ENCODE measurements around the gene CLIC6.

Gene CLIC6

DNA sequence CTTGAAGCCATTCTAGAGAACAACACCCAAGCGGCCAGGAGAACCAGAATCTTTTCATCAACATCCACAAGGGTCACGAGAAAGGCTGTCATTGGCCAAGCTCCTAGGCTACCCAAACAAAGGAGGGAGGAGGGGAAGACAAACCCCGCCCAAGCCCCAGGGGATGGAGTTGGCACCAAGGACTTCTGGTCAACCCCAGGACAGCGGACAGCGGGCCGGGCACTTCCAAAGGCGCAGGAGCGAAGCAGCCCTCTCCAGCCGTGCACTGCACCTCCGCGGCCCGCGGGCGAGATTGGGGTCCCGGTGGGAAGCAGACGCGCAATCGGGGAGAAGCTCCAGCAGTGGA lies at the start of gene CLIC6:
CLIC6 (plus strand) TSS at position 192 of the 346 bp plus-strand sequence. CDS start 395 bp downstream, outside the sequence.
- peaks cover 14% of the 10 kb centered on the region for H3K4me1 ChIP-seq (ENCODE audit: control insufficient read depth, insufficient read depth, low read length)
- H3K27me3 ChIP-seq (ENCODE audit: control insufficient read depth, insufficient read depth, low read length) = peaks cover 30% of the 10 kb centered on the region
- peak within 1 kb of the TSS; percentile 17 for H3K4me3 ChIP-seq (ENCODE audit: low read length)
- no peaks in the 10 kb centered on the region for H3K36me3 ChIP-seq (ENCODE audit: control insufficient read depth, insufficient read depth, low read length)
- no peaks in the 10 kb centered on the region for H3K9me3 ChIP-seq (ENCODE audit: control insufficient read depth, low read length)
- peak within 1 kb of the TSS; percentile 81 for H3K9ac ChIP-seq (ENCODE audit: low read length)

DNA sequence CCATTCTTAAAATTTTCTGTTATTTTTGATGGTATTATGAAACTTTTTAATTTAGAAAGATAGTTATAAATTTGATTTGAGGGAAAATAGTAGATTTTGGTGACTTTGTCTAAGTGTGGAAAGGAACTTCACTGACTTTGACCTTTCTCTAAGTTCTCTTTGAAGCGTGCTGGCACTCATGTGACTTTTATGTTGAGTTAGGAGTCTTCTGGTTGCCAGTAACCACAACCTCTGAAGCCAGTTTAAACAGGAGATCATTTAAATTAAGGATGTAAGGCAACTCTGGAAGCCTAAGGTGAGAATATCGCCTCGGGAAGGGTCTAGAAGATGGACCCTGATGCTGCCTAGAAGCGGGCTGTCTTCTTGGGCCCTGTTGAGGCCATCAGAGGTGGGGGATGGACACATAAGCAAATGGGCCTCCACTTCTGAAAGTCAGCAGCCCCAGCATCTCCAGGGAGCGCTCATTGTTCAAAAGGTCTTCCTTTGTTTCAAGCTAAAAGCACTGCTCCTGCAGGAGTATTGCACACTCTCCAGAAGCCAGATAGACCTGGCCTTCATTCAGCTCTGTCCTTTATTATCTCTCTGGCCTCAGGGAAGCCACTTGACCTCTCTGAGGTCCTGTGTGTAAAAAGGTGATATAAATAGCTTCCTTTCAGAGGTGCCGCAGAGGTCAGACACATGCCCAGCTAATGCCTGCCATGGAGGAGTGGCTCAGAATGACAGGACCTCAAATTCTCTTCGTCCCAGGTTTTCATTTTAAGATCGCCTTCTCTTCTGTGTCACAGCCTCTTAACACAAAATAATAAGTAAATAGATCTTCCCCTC lies 48.7 kb upstream of the CLIC6 start:
- Histone ChIP-seq H3K4me1 (ENCODE audit: control insufficient read depth, insufficient read depth, low read length) (no peaks in the 10 kb centered on the region), H3K27me3 (ENCODE audit: control insufficient read depth, insufficient read depth, low read length) (peaks cover 5% of the 10 kb centered on the region), H3K9ac (ENCODE audit: low read length) (no peak overlapping the region)

DNA sequence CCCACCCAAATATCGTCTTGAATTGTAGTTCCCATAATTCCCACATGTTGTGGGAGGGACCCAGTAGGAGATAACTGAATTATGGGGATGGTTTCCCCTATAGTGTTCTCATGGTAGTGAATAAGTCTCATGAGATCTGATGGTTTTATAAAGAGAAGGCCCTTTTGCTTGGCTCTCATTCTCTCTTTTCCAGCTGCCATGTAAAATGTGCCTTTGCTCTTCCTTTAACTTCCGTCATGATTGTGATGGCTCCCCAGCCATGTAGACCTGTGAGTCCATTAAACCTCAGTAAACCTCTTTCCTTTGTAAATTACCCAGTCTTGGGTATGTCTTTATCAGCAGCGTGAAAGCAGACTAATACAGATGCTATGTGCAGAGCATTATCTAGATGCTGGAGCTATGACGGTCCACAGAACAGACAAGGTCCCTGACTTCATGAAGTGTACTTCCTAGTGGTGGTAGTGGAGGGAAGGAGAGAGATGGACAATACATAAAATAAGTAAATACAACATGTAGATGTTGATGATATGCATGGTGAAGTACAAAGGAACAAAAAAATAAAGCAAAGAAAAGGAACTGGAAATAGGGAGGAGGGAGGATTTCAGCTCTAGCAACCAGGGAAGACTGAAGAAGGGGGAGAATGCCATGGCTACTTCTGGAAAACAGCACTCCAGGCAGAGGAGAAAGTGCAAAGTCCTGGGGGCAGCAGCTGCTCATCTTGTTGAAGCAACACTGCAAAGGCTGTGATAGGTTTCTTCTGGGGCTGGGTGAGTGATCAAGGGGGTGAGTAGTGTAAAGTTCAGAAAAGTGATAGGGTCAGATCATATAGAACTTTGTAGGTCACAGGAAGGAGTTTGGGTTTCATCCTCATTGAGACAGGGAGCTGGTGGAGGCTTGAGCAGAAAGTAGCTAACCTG lies 47.1 kb upstream of the CLIC6 start:
- Histone ChIP-seq H3K27me3 (ENCODE audit: control insufficient read depth, insufficient read depth, low read length) (peaks cover 5% of the 10 kb centered on the region), H3K4me1 (ENCODE audit: control insufficient read depth, insufficient read depth, low read length) (no peaks in the 10 kb centered on the region), H3K9me3 (ENCODE audit: control insufficient read depth, low read length) (no peaks in the 10 kb centered on the region), H3K9ac (ENCODE audit: low read length) (no peak overlapping the region), H3K36me3 (ENCODE audit: control insufficient read depth, insufficient read depth, low read length) (no peaks in the 10 kb centered on the region), H3K4me3 (ENCODE audit: low read length) (no peak overlapping the region)

More for the DNA sequence above, 48.7 kb upstream of the CLIC6 start:
- H3K9me3 ChIP-seq (ENCODE audit: control insufficient read depth, low read length) = no peaks in the 10 kb centered on the region
- no peak overlapping the region for H3K4me3 ChIP-seq (ENCODE audit: low read length)
- H3K36me3 ChIP-seq (ENCODE audit: control insufficient read depth, insufficient read depth, low read length) = no peaks in the 10 kb centered on the region

DNA sequence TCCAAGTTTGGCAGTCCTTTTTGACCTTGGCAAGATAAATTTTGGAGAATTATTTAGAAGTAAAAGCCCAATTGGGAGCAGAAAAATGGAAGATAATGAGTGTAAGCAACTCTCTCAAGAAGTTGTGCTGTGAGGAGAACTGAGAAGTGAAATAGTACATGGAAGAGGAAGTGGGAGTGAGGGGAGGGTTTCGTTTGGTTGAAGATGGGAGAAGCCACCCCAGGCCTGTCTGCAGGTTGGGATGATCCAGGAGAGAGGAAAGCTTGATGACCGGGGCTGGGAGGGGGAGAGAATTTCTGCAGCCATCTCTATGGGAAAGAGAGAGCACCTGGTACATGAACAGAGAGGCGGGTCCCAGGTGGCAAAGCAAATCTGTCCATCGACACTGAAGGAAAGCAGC lies 45.3 kb upstream of the CLIC6 start:
- Histone ChIP-seq H3K36me3 (ENCODE audit: control insufficient read depth, insufficient read depth, low read length) (no peaks in the 10 kb centered on the region), H3K9me3 (ENCODE audit: control insufficient read depth, low read length) (no peaks in the 10 kb centered on the region), H3K9ac (ENCODE audit: low read length) (no peak overlapping the region), H3K4me1 (ENCODE audit: control insufficient read depth, insufficient read depth, low read length) (no peaks in the 10 kb centered on the region), H3K27me3 (ENCODE audit: control insufficient read depth, insufficient read depth, low read length) (peaks cover 5% of the 10 kb centered on the region), H3K4me3 (ENCODE audit: low read length) (no peak overlapping the region)

DNA sequence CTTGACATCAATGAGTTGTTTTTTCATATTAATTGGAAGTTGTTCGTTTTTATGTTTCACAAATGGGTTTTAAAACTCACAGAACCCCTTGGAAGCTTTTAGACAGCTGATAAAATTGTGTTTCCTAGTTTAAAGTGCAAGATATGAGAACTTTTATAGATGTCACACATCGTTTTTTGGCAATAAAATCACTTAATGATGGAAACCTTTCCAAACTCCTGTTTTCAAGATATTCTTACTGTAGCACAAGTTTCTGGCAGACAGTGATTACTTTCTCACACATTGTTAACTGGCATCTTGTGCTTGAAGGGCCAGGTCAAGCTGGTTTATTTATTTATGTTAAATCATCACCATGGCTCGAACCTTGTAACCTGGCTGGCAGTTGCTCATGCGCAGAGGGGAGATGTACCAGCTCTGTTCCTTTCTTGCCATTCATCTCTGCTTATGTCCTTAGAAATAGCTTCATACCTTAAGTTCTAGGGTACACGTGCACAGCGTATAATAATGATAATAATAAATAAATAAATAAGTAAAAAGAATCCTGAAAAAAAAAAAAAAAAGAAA lies 43.7 kb upstream of the CLIC6 start:
- no peaks in the 10 kb centered on the region for H3K36me3 ChIP-seq (ENCODE audit: control insufficient read depth, insufficient read depth, low read length)

DNA sequence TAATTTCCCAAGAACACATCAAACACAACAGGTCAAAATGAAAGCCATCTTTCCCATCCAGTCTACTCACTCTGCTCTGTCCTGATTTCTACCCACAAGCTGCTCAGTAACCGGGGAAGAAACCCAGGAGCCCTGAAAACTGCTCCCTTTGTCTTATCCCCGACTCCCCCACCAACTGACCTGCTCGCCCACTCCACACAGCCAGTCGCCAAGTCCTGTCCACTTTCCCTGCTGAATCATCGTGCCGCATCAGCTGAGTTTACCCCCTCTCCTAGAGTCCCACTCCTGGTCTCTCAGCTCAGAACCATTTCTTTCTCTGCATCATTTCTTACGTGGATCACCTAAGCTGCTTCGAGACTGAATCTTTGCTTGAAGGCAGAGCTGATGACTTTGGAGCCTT lies 42.7 kb upstream of the CLIC6 start:
- H3K4me1 ChIP-seq (ENCODE audit: control insufficient read depth, insufficient read depth, low read length) = no peaks in the 10 kb centered on the region
- no peak overlapping the region for H3K9ac ChIP-seq (ENCODE audit: low read length)
- H3K9me3 ChIP-seq (ENCODE audit: control insufficient read depth, low read length) = no peaks in the 10 kb centered on the region
- no peak overlapping the region for H3K4me3 ChIP-seq (ENCODE audit: low read length)
- no peaks in the 10 kb centered on the region for H3K36me3 ChIP-seq (ENCODE audit: control insufficient read depth, insufficient read depth, low read length)
- peaks cover 5% of the 10 kb centered on the region for H3K27me3 ChIP-seq (ENCODE audit: control insufficient read depth, insufficient read depth, low read length)

More for the DNA sequence above, 43.7 kb upstream of the CLIC6 start:
- Histone ChIP-seq H3K9me3 (ENCODE audit: control insufficient read depth, low read length) (no peaks in the 10 kb centered on the region), H3K4me1 (ENCODE audit: control insufficient read depth, insufficient read depth, low read length) (no peaks in the 10 kb centered on the region), H3K9ac (ENCODE audit: low read length) (no peak overlapping the region), H3K27me3 (ENCODE audit: control insufficient read depth, insufficient read depth, low read length) (peaks cover 5% of the 10 kb centered on the region), H3K4me3 (ENCODE audit: low read length) (no peak overlapping the region)

DNA sequence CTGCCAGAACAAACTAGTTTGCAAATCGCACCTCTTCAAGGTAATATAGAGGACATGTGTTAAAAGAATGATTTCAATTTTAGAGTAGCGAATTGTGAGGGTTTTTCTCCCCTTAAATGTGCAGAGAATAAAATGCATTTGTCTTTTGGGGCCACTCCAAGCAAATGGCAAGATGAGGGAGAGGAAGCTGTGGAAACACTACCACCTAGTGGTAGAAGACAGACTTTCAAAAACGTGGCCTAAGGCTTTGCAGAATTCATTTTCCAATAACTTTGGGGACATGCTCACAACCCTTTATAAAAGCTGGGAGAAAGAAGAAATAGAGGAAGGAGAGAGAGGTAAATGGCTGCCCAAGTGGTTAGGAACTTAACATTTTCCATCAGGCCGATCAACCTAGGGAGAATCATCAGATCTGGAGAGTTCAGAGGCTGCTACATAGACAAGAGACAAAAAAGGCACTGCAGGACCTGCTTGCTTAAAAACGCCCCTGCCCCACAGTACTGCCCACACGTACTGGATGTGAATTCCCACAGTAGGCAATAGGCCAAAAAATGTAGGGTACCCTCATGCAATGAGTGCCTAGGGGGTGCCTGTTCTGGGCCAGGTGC lies 38.2 kb upstream of the CLIC6 start:
- H3K9ac ChIP-seq (ENCODE audit: low read length) = no peak overlapping the region
- H3K9me3 ChIP-seq (ENCODE audit: control insufficient read depth, low read length) = no peaks in the 10 kb centered on the region
- H3K4me1 ChIP-seq (ENCODE audit: control insufficient read depth, insufficient read depth, low read length) = no peaks in the 10 kb centered on the region
- no peaks in the 10 kb centered on the region for H3K36me3 ChIP-seq (ENCODE audit: control insufficient read depth, insufficient read depth, low read length)
- H3K4me3 ChIP-seq (ENCODE audit: low read length) = no peak overlapping the region
- no peaks in the 10 kb centered on the region for H3K27me3 ChIP-seq (ENCODE audit: control insufficient read depth, insufficient read depth, low read length)

DNA sequence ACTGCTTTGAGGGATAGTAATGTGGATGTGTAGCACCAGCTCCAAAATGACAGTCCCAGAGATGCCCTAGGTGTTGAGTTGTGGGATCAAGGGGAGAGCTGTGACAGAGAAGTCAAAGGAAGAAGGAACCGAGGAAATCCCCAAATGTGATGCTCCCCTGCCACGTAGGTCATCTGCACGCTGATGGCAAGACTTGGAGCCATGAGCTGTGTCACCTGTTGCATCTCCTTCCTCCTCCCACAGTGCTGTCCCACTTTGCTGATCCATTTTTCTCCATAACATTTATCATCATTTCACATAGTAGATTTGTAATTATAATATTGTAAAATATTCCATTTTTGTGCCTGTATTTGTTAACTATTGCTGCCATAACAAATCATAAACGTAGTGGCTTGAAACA lies 36.3 kb upstream of the CLIC6 start:
- Histone ChIP-seq H3K4me3 (ENCODE audit: low read length) (no peak overlapping the region), H3K4me1 (ENCODE audit: control insufficient read depth, insufficient read depth, low read length) (no peaks in the 10 kb centered on the region), H3K9me3 (ENCODE audit: control insufficient read depth, low read length) (no peaks in the 10 kb centered on the region), H3K9ac (ENCODE audit: low read length) (no peak overlapping the region), H3K36me3 (ENCODE audit: control insufficient read depth, insufficient read depth, low read length) (no peaks in the 10 kb centered on the region), H3K27me3 (ENCODE audit: control insufficient read depth, insufficient read depth, low read length) (no peaks in the 10 kb centered on the region)

DNA sequence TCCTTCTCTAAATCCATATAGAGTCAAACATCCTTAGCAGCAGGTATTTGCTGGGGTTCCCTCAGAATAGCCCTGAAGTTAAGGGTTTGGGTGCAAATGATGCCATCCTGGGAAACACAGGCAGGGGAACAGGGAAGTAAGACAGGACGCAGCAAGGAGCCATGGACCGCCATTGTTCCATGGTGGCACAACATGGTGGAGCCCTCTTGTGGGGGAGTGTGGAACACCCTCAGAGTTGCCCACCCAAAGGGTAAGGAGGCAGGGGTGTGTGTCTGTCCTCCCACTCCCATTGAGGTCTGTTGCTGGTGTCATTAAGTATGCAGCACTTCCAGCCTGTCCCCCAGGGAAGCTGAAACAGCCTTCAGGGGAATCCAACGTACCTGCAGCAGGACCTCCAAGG lies 33.5 kb upstream of the CLIC6 start:
- Histone ChIP-seq H3K4me1 (ENCODE audit: control insufficient read depth, insufficient read depth, low read length) (no peaks in the 10 kb centered on the region), H3K9me3 (ENCODE audit: control insufficient read depth, low read length) (no peaks in the 10 kb centered on the region), H3K9ac (ENCODE audit: low read length) (no peak overlapping the region), H3K27me3 (ENCODE audit: control insufficient read depth, insufficient read depth, low read length) (no peaks in the 10 kb centered on the region), H3K4me3 (ENCODE audit: low read length) (no peak overlapping the region), H3K36me3 (ENCODE audit: control insufficient read depth, insufficient read depth, low read length) (no peaks in the 10 kb centered on the region)

DNA sequence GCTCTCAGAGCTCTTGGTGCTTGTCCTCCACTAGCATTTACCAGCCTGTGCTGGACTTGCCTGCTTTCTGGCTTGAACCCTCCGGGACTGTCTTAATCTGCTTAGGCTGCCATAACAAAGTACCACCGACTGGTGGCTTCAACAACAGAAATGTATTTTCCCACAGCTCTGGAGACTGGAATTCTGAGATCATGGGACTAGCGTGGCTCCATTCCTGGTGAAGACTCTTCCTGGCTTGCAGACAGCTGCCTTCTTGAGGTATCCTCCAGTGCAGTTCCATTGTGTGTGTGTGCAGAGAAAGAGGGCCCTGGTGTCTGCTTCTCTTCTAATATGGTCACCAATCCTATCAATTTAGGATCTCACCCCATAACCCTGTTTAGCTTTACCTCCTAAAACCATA lies 31.8 kb upstream of the CLIC6 start:
- H3K4me1 ChIP-seq (ENCODE audit: control insufficient read depth, insufficient read depth, low read length) = no peaks in the 10 kb centered on the region
- no peaks in the 10 kb centered on the region for H3K9me3 ChIP-seq (ENCODE audit: control insufficient read depth, low read length)
- no peak overlapping the region for H3K9ac ChIP-seq (ENCODE audit: low read length)
- H3K36me3 ChIP-seq (ENCODE audit: control insufficient read depth, insufficient read depth, low read length) = no peaks in the 10 kb centered on the region
- no peaks in the 10 kb centered on the region for H3K27me3 ChIP-seq (ENCODE audit: control insufficient read depth, insufficient read depth, low read length)
- no peak overlapping the region for H3K4me3 ChIP-seq (ENCODE audit: low read length)

DNA sequence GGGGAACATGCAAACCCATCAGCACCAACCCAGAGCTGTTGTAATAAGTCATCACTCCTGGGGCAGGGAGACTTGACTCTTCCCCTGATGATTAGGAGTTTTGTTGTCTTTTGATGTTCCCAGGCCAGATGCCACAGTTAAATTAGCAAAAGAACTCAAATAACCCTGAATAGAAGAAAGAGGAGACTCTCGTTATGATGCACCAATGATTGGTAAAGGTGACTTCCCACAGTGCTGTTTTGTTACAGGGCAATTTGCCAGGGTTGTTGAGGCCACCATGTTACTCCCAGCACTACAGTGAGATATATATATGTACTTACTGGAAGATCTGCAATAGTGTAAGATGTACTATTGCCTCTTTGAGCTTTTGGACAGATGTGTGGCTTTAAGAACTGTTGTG lies 29.5 kb upstream of the CLIC6 start:
- Histone ChIP-seq H3K27me3 (ENCODE audit: control insufficient read depth, insufficient read depth, low read length) (no peaks in the 10 kb centered on the region), H3K9ac (ENCODE audit: low read length) (no peak overlapping the region), H3K4me1 (ENCODE audit: control insufficient read depth, insufficient read depth, low read length) (no peaks in the 10 kb centered on the region), H3K4me3 (ENCODE audit: low read length) (no peak overlapping the region), H3K9me3 (ENCODE audit: control insufficient read depth, low read length) (no peaks in the 10 kb centered on the region), H3K36me3 (ENCODE audit: control insufficient read depth, insufficient read depth, low read length) (no peaks in the 10 kb centered on the region)
